GM18909 (cell line): ENCODE measurements around the gene TTC39C.
"Not testable (repeated sequence)": the region's sequence is repeated elsewhere in the genome, so short reads cannot be mapped to it uniquely, and the experiment has no call there.

Experiments
- ATAC-seq: cut with Tn5 transposase; IDR thresholded peaks from one replicate; pipeline ENCODE4 v1.9.1; 2021; ENCODE audit warnings: mild to moderate bottlenecking; ENCODE audit not compliant: unreplicated experiment, poor library complexity

Gene TTC39C

GRCh38 chr18:24014986-24015638 is 558 bp downstream of the TTC39C start:
- ATAC-seq, result no peak

- ATAC-seq, result no peak
Observed at GRCh38 chr18:24015639-24016631, 1.4 kb downstream of the TTC39C start.

GRCh38 chr18:24016643-24017042 is 2.1 kb downstream of the TTC39C start:
- no peak for ATAC-seq

GRCh38 chr18:24018299-24018886 is 3.8 kb downstream of the TTC39C start:
- ATAC-seq, result no peak

- ATAC-seq, result peak; percentile 86
Observed at GRCh38 chr18:24019641-24020331, 5.2 kb downstream of the TTC39C start.

GRCh38 chr18:24021505-24021904 is 7.0 kb downstream of the TTC39C start:
- no peak for ATAC-seq

GRCh38 chr18:24022161-24022560 is 7.6 kb downstream of the TTC39C start:
- no peak for ATAC-seq

- ATAC-seq, result no peak
Observed at GRCh38 chr18:24023185-24023814, 8.7 kb downstream of the TTC39C start.

- no peak for ATAC-seq
Observed at GRCh38 chr18:24024425-24024824, 9.9 kb downstream of the TTC39C start.

- no peak for ATAC-seq
Observed at GRCh38 chr18:24026457-24026856, 11.9 kb downstream of the TTC39C start.

- no peak for ATAC-seq
Observed at GRCh38 chr18:24027156-24027827, 12.7 kb downstream of the TTC39C start.

GRCh38 chr18:24028946-24029345 is 14.4 kb downstream of the TTC39C start:
- ATAC-seq, result not testable (repeated sequence)

GRCh38 chr18:24031318-24031717 is 16.8 kb downstream of the TTC39C start:
- no peak for ATAC-seq

GRCh38 chr18:24031916-24032315 is 17.4 kb downstream of the TTC39C start:
- ATAC-seq, result peak; percentile 96

- no peak for ATAC-seq
Observed at GRCh38 chr18:24033641-24034412, 19.3 kb downstream of the TTC39C start.

- ATAC-seq, result no peak
Observed at GRCh38 chr18:24035316-24035715, 20.8 kb downstream of the TTC39C start.

- ATAC-seq, result no peak
Observed at GRCh38 chr18:24039671-24040070, 25.1 kb downstream of the TTC39C start.

GRCh38 chr18:24041691-24042090 is 27.1 kb downstream of the TTC39C start:
- ATAC-seq, result no peak

GRCh38 chr18:24043403-24043802 is 28.8 kb downstream of the TTC39C start:
- ATAC-seq, result no peak
